Measurements from ENCODE around the gene WFIKKN1. TPM values are rescaled to one million over a fixed set of nuclear protein-coding genes. Genes with fewer than 3 reads are reported as not detected.

WFIKKN1 gene
- total and polyA plus RNA-seq, 2 of the 13 experiments (the other 11 are each of a cell fraction or from before 2014, with no cell fraction given), result 1.7 to 4.9 TPM

GRCh38 chr16:679814-680624 is 49.2 kb downstream of the WFIKKN1 start, which contains the start of gene STUB1 (continued):
- TF ChIP-seq ZNF792 (CRISPR knock-in tag; IDR thresholded peaks at IDR 0.05) (no peak), HMGXB4 (CRISPR knock-in tag; IDR thresholded peaks at IDR 0.05; ENCODE audit: borderline replicate concordance in 1 of 2, low read depth in 1 of 2) (0 out of 4 replicates have a peak, but pooled peaks of 1 of the 2 experiments have one; percentile 12), PRDM15 (CRISPR knock-in tag; IDR thresholded peaks at IDR 0.05) (no peak), MXI1 (IDR thresholded peaks at IDR 0.05; ENCODE audit: borderline replicate concordance, low read depth, low read length) (peak; percentile 63; the same call in 1 of the 3 replicates), NONO (IDR thresholded peaks at IDR 0.05) (no peak), NONO (CRISPR knock-in tag; conservative IDR thresholded peaks at IDR 0.05) (0 out of 2 replicates have a peak, but pooled peaks have one; percentile 26), YEATS4 (CRISPR knock-in tag; IDR thresholded peaks at IDR 0.05; ENCODE audit: borderline replicate concordance) (peak; percentile 73), MYC (CRISPR knock-in tag; IDR thresholded peaks at IDR 0.05; ENCODE audit: borderline replicate concordance) (peak; percentile 70), ZBTB39 (CRISPR knock-in tag; IDR thresholded peaks at IDR 0.05) (no peak), HOXA3 (CRISPR knock-in tag; IDR thresholded peaks at IDR 0.05) (peak; percentile 39; the same call in 1 of the 2 replicates), ZNF232 (CRISPR knock-in tag; IDR thresholded peaks at IDR 0.05; ENCODE audit: borderline replicate concordance) (0 out of 2 replicates have a peak, but pooled peaks have one; percentile 43), SAP130 (CRISPR knock-in tag; IDR thresholded peaks at IDR 0.05; ENCODE audit: low read depth) (peak; percentile 55; the same call in 1 of the 2 replicates), ZBED4 (CRISPR knock-in tag; IDR thresholded peaks at IDR 0.05; ENCODE audit: borderline replicate concordance) (0 out of 2 replicates have a peak, but pooled peaks have one; percentile 56), KDM5B (CRISPR knock-in tag; IDR thresholded peaks at IDR 0.05; ENCODE audit: borderline replicate concordance) (0 out of 2 replicates have a peak, but pooled peaks have one; percentile 26), ZNF737 (CRISPR knock-in tag; IDR thresholded peaks at IDR 0.05; ENCODE audit: borderline replicate concordance) (no peak), ZNF263 (CRISPR knock-in tag; IDR thresholded peaks at IDR 0.05) (peak; percentile 42; the same call in 1 of the 2 replicates), BHLHE40 (IDR thresholded peaks at IDR 0.05; ENCODE audit: low read length) (peak; percentile 34; the same call in 1 of the 2 replicates)
